Stimulated activated CD4-positive, alpha-beta T cell treated with anti-CD3 and anti-CD28 coated beads, Interleukin-1b, Interleukin-23, amount 100 ng/mL, for 24 hours (primary cell): ENCODE measurements around the gene NUDT14.

Experiments used
- DNase-seq, 4 experiments: peaks; one replicate each; pipeline ENCODE4 v3.0.0-alpha.2; 2020; ENCODE audit warnings: low read depth in 4 of 4, low spot score in 1 of 4

Gene NUDT14

GRCh38 chr14:105177082-105177481, 4.0 kb downstream of the NUDT14 start:
- DNase-seq: no peak

GRCh38 chr14:105176513-105176912, 4.6 kb downstream of the NUDT14 start:
- DNase-seq: no peak

- DNase-seq: no peak
Observed at GRCh38 chr14:105173901-105174894, 6.9 kb downstream of the NUDT14 start.

- no peak for DNase-seq
Observed at GRCh38 chr14:105173145-105173544, 8.0 kb downstream of the NUDT14 start.

GRCh38 chr14:105172476-105172875, 8.6 kb downstream of the NUDT14 start:
- no peak for DNase-seq

GRCh38 chr14:105171004-105171673, 10.0 kb downstream of the NUDT14 start:
- DNase-seq: no peak

- no peak for DNase-seq
Observed at GRCh38 chr14:105169776-105170655, 11.1 kb downstream of the NUDT14 start.

- DNase-seq: peak in 2 of 4 experiments; percentile 19 to 27
Observed at GRCh38 chr14:105168979-105169507, 12.1 kb downstream of the NUDT14 start.

GRCh38 chr14:105168496-105168978, 12.6 kb downstream of the NUDT14 start, which contains the start of gene JAG2:
JAG2 (minus strand) TSS chr14:105168776; CDS start chr14:105168420, 356 bp downstream.
- peak in 3 of 4 experiments; percentile 33 to 47 (median 43) for DNase-seq

GRCh38 chr14:105168093-105168420, 13.1 kb downstream of the NUDT14 start:
- DNase-seq: no peak

- DNase-seq: no peak
Observed at GRCh38 chr14:105167303-105168092, 13.6 kb downstream of the NUDT14 start.

GRCh38 chr14:105166571-105167302, 14.4 kb downstream of the NUDT14 start:
- DNase-seq: no peak

- DNase-seq: no peak
Observed at GRCh38 chr14:105165761-105166485, 15.2 kb downstream of the NUDT14 start.

GRCh38 chr14:105165134-105165704, 15.9 kb downstream of the NUDT14 start:
- no peak for DNase-seq

- DNase-seq: no peak
Observed at GRCh38 chr14:105163040-105163742, 17.9 kb downstream of the NUDT14 start.

- DNase-seq: no peak
Observed at GRCh38 chr14:105162669-105162979, 18.5 kb downstream of the NUDT14 start.

GRCh38 chr14:105161964-105162668, 19.0 kb downstream of the NUDT14 start:
- no peak for DNase-seq
